HG02798 (cell line): Measurements from ENCODE around the gene REEP1.
A peak's percentile ranks its signal among the peaks of the same experiment; 100 is the strongest.

Experiments used
- ATAC-seq: cut with Tn5 transposase; IDR thresholded peaks from one replicate; pipeline ENCODE4 v1.9.1; 2021; ENCODE audit warnings: mild to moderate bottlenecking; ENCODE audit not compliant: unreplicated experiment, poor library complexity

The REEP1 gene

DNA sequence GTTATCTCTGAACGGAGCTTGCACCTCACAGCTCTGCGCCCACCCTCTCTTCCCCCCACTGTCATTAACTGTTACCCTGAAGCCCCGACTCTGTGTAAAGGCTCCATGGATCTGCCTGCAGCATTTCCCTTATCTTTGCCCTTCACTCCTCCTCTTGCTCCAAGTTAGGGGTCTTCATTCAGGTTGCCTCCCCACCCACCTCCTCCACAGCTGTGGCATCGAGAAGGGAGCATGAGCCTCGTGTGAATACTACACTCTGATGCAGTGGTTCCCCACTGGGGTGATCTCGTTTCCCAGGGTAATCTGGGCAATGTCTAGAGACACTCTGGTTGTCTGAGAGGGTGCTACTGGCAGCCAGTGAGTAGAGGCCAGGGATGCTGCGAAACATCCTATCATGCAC, 51.4 kb downstream of the REEP1 start:
- ATAC-seq, result no peak

DNA sequence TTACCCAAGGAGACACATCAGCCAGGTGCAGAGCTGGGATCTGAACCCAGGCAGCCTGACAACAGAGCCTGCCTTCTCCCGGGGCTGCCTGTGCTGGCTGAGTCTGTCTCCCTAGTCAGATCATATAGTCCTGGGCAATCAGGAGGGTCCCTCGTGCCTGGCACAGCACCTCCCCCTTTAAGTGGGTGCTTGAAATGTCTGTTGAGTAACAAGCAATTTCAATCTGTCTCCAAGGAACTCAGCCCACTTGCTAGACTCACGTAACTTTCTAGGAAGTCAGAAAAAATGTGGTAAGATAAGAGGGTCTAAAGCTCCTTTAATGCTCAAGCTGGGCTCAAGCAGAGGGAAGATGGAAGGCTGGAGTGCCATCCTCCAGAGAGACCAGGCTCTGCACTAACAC, 51.9 kb downstream of the REEP1 start:
- no peak for ATAC-seq

DNA sequence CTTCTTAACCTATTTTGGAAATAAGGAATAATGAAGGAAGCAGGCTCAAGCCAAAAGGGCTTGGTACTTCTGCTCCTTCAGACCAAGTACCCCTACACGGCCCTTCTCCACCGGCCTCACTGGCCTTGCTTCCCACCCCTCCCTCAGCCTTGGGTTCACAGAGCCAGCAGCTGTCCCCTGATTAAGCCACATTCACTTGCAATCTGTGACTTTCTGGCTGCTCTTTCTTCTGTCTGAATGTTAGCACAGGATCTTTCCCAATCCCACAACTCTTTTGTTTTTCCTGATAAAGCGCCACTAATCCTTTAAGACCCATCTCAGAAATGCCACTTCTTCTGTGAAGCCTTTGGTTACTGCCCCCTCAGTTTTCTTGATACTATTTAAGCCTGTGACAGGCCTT, 52.4 kb downstream of the REEP1 start:
- ATAC-seq, result no peak

DNA sequence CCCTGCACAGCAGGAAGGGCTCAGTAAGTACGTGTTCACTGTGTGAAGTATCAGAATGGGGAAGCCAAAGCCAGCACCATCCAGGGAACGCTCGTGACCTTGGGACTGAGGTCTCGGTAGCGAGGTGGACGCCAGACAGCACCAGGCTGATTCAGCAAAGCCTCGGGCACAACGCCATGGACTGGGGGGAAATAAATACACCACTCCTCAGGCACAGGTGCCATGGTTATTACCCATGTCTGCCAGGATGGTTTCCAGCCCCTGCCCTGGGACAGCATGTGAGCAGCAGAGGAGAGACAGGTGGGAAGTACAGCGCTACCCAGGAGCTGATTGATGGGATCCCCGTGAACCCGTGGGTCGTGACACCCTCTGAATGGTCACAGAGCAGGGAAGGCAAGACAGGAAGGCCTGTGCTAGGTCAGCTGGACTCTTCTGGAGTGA, 53.0 kb downstream of the REEP1 start:
- no peak for ATAC-seq

DNA sequence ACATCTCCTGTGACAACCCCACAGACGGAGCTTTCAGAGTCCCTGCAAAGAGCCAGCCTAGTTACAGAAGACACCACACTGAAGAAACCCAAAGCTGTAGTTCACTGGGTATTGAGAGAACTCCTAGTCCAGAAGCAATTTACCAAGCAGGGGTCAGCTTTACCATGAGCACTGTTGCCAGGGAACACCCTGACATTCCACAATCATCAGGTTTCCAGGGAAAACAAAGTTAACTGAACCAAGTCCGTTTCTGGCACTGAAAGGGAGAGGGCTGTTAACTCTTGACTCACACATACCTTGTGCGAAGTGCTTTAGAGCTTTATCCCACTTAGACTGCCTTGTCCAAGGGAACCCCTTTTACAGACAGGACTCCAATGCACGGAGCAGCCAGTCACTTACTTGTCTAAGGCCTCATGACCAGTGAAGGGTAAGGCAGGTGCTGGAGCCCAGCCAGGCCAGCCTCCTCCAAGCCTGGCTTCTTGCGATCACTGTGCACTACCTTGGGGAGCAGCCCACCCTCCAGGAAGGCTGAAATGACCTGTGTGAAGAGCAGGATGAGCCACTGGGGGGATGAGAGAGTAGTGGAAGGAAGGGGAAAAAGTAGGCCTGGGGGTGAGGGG, 53.9 kb downstream of the REEP1 start:
- no peak for ATAC-seq

DNA sequence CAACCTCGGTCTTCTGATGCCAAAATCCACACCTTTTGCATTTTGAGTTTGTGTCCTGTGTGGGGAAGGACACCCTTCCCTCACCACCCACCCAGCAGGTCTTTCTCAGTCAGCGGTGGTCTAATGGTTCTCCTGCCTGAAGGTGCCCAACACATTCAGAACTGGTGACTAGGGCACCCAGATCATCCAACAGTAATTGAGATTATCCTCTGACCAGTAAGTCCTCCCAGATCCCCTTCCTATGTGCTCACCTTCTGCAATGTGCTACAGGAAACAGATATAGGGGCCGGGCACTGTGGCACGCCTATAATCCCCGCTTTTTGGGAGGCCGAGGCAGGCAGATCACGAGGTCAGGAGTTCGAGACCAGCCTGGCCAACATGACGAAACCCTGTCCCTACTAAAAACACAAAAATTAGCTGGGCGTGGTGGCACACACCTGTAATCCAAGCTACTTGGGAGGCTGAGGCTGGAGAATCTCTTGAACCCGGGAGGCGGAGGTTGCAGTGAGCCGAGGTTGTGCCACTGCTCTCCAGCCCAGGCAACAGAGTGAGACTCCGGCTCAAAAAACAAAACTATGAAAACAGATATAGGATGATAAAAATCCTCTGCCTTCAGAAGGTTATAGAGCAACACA, 56.2 kb downstream of the REEP1 start:
- no peak for ATAC-seq

DNA sequence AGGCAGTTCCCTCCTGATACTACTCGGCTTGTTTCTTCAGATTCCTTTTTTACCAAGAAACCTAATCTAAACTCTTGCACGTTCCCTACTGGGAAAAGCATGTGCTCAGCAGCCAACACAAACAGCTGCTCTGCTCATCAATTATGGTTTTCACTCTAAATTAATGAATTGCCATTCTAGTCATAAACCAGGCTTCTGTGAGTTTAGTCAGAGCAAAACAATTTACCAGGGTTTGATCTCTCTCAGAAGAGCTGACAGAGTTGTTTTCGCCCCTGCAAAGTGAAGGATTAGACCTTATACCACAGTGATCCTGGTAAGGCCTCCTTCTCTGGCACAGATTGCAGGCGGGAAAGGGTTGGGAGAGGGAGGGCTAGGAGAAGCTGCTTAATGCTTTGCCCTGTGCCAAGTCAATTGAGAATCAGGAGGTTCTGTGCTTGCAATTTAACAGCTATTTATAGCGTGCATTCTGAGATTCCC, 57.2 kb downstream of the REEP1 start:
- no peak for ATAC-seq

DNA sequence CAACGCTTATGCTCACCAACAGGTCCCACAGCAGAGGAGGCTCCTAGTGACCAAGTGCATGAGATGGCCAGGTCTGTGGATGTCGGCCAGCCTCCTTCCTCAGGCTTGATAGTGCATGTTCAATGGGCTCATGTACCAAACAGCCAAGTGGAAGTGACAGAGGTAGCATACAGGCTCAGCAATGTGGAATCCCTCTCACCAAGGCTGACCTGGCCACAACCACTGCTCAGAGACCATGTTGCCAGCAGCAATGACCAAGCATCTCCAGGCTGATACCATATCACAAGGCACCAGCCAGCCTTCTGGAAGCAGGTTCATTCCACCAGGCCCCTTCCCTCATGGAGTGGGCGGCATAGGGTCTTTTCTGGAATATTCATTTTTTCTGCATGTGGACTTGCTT, 61.5 kb downstream of the REEP1 start:
- no peak for ATAC-seq

DNA sequence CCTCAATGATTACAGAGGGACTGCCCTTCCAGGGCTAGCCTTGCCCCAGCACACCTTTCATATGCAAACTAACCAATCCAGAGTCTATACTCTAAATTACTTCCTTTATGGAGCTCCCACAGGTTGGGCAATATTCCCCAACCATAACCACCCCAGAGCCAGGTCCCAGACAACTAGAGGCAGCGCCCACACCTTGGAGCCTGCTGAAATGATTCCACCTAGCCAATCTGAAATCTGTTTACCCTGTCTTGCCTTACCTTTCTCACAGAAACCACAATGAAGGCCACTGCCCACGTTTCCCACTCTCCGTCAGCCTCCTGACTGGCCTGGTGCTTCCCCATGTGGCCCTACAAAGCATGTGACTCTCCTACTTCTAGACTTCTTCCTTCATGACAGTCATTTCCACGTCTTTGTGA, 62.0 kb downstream of the REEP1 start:
- peak; percentile 47 for ATAC-seq

DNA sequence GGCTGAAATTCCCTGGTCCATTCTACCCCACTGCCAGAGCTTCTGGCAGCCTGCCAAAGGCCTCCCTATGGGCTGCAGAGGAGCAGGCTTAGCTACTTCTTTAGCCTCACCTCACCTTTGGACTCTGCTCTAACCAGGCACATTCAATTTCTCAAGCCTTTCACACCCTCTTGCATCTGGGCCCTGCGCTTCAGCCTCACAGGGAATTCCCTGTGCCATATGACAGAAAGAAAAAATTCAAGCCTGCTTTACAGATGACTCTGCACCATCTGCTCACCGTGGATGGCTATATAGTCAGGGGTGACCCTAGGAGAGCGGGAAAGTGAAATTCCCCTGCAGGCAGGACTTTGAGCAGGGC, 62.5 kb downstream of the REEP1 start:
- peak; percentile 79 for ATAC-seq

DNA sequence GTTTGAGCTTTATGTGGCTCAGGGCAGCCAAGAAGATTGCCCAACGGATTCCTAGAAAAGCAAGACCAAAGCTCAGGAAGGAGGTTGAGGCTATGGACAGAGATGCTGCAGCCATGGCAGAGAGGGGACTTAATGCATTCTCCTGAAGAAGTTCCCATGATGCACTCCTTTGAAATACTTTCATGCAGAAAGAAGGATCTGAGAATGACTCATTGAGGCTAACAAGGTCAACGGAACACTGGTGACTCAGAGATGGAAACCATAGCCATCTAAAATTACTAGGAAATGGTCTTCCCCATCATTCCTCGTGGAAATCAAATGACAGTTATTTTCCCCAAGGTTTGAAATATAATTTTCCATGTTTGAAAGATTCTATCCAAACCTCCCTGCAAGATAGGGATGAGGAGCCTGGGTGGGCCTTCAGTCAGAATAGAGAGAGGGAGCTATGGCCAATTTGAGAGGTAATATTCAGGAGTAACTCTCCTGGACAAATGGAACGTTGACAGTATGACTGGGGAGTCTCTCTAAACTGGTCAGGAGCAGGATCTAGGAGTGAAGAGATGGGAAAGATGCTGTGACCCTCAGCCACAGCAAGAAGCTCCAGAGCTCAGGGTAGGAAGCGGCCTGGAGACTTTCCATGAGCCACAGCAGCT, 63.0 kb downstream of the REEP1 start:
- peak; percentile 55 for ATAC-seq

DNA sequence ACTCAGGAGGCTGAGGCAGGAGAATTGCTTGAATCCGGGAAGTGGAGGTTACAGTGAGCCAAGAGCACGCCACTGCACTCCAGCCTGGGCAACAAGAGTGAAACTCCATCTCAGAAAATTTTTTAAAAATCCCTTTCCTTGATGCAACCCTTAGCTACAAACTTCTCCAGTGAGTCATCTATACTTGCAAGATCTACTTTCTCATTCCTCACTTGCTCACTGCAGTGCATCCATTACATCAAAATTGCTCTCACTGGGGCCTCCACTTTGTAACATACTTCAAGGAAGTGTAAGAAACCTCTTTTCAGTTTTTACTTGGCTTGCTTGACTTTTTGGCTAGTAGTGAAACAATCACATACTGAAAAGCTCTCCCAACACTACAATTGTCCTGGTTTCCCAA, 65.3 kb downstream of the REEP1 start:
- no peak for ATAC-seq

DNA sequence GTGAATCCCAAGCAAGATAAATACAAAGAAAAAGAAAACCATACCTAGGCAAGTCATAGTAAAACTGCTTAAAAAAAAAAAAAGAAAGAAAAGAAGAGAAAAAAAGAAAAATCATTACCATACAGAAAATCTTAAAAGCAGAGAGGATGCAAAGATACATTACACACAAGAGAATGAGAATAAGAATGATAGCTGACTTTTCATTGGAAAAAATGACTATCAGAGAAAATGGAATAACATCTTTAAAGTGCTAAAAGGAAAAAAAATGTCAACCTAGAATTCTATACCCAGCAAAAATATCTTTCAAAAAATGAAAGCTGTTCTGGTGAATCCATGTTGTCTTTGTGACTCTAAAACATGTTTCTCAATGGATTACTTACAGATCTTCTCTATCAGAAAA, 66.2 kb downstream of the REEP1 start:
- no peak for ATAC-seq

DNA sequence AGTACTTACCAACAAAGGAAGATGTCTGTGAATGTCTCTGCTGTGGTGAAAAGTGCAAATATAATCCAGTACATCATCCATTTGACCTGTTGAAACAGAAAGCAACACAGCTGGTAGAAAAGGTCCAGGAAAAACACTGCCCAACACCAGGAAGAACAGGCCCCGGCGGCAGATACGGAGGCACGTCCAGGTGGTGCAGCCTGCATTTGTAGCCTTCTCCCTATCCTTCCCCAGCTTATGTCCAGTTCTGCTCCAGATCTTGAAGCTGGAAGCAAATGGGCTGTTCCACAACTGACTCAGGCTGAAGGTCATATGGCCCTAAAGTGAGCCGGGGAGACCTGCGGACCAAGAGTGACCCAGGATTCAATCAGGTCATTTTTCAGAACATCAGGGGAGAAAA, 73.5 kb downstream of the REEP1 start:
- ATAC-seq, result no peak

DNA sequence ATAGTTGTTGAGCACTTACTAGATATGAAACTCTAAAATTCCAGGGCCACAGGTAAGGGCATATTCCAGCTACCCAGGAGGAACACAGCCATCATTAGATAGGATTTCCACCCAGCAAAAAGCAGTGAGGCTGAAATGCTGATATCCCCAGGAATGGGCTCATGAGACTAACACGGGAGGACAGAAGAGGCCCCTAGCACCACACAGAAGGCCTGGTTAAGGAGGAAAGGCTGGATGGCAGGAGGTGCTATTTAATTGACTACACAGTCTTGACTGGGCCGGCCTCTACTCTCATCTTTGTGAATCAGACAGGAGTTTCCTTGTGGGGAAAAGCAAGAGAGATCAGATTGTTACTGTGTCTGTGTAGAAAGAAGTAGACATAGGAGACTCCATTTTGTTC, 76.4 kb downstream of the REEP1 start:
- ATAC-seq, result no peak

DNA sequence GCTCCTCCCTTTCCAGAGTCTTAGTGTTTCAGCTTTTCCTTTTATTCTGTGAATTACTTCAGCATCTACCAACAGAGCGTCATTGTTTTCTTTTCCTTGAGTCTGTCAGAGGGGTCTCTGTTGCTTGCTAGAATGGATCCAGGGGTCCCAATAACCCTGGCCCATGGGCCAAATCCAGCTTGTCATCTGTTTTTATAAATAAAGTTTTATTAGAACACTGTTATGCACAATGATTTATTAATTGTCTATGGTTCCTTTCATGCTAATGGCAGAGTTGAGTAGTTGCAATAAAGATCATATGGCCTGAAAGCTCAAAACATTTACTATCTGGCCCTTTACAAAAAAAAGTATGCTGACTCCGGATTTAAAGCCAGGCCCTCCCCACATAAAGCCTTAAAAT, 79.3 kb downstream of the REEP1 start:
- ATAC-seq, result no peak

DNA sequence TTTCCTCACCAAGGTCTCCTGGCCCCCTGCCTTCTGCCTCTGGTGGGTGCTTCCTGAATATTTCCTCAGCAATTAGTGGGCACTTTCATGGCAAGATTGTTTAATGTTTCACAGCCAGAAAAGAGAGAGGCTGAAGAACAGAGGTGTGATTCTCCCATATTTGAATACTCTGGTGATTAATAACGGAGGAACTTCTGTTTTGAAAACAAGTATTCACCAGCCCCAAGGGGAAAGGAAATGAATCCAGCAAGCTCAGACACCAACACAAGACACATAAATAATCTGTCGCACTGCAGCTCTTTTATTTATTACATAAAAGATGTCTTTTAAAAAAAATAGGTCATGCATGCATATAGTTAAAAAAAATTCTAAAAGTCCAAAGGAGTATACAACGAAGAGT, 80.4 kb downstream of the REEP1 start:
- no peak for ATAC-seq

DNA sequence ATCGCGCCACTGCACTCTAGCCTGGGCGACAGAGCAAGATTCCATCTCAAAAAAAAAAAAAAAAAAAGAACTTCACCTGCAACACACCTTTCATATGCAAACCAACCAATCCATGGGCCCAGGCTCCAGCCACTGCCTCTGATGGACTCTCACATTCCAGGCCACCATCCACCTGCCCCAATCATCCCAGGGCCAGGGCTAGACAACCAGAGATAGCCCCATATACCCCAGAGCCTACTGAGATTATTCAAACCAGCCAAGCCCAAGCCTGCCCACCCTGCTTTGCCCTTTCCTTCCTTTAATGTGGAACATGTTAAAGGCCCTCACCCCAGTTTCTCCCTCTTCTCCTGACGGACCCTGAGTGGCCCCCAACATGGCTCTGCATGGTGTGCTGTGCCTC, 81.1 kb downstream of the REEP1 start:
- no peak for ATAC-seq

DNA sequence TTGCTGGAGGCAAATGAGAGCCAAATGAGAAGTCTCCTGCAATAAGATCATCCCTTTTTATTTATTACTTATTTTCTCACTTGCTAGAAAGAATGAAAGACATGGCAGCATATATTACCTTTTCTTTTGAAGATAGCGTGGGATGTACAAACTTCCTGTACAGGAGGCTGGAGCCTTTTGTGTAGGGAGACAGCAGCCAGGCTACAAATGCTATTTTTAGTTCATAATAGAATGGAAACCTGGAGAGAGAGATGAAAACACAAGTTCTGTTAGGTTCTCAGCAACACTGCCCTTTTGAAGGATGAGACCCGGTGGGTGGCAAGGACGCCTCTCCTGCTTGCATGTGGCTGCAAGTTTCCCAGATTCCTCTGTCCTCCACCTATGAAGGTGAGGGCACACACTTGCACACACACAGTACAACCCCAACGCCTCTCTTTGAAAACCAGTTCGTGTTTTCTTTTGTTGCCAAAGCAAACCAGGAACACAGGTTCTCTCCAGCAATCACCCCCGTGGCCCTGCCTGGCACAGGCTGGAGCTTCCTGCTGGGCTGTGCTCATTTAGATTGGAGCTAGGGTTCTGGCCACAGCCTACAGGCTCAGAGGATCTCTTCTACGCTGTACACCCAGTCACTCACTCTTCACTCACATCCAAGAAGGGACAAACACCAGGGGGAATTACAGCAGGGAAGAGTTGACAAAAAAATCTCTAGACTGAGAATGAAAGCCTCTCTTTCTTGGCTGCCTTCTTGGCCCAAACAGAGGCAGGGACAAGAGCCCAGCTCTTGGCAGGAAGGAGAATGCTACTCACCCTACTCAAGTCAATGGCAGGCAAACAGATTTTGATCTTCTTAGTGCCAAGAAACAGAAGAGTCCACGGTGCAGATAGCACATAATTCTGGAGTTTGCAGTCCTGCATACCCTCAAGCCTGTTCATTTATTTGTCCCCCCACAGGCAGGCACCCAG, 82.6 kb downstream of the REEP1 start:
- ATAC-seq, result no peak

DNA sequence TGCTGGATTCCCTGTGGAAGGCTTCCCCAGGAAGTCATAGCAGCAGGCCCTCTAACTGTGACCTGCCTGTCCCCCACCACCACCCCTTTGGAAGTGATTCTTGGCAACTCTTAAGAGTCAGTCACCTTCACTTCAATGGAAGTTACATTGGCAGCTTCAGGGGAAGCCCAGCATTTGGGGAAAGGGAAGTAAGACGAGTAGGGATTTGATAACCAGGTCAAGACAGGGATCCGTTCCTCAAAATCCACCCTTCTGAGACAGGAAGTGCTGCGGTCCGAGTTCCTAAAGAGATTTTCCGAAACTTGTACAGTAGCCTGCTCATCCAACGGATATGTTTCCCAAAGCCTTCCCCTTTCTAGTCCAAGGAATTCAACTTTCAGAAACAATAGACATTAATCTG, 84.0 kb downstream of the REEP1 start:
- ATAC-seq, result no peak

DNA sequence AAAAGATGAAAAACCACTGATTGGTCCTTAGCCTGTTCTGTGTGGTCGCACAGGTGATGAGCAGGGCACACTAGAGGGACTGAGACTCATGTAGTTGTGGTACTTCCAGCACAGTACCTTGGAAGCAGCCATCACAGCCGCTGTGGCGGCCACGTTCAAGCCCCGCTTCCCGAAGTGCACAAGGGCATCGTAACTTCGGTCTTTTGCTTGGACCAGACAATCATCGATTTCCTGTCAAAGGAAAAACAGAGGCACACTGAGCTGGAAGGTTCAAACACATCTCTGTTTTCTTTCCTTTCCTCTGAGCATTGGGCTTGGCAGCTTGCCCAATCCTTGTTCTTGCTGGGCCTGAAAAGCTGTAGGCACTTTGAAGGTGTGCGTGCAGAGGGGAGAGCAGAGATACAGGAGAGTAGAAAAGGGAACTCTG, 85.6 kb downstream of the REEP1 start:
- ATAC-seq, result no peak
